ENCODE measurements around the gene CHRNB2. TPM values are rescaled to one million over a fixed set of nuclear protein-coding genes. Genes with fewer than 3 reads are reported as not detected.
A peak's percentile ranks its signal among the peaks of the same experiment; 100 is the strongest.

CHRNB2 gene
- total and polyA plus RNA-seq, 9 of the 15 experiments (the other 6 are each of a cell fraction or from before 2014, with no cell fraction given): 0.01 TPM; not detected in 8

DNA sequence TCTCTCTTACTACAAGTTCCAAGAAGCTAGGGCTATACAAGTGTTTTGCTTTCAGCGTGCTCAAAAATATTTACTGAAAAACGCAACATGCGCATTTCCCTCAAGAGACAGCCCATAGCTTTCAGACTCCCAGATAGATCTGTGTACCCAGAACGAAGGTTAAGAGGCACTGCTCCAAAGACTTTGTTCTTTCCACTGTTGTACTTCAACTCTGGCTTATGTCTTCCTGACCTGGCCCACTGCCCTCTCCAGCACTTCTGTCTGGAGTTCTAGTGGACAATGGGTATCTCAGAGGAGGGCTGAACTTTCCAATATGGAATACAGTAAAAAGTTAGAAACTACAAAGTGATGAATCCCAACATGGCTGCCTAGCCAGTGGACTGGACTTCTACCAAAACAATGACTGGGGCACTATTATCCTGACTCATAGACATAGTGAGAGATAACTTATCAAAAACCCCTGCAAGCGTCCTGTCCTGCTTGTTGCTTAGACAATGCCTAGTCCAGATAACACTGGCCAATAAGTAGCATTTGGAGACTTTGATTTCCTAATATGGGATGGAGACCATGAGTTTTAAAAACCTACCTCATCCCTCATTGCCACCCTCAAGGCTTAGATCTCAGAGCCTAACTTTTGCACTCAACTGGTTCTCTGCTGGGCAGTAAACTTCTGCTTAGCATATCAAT lies 49.2 kb downstream of the CHRNB2 start (continued):
- TF ChIP-seq, protein P1, sequence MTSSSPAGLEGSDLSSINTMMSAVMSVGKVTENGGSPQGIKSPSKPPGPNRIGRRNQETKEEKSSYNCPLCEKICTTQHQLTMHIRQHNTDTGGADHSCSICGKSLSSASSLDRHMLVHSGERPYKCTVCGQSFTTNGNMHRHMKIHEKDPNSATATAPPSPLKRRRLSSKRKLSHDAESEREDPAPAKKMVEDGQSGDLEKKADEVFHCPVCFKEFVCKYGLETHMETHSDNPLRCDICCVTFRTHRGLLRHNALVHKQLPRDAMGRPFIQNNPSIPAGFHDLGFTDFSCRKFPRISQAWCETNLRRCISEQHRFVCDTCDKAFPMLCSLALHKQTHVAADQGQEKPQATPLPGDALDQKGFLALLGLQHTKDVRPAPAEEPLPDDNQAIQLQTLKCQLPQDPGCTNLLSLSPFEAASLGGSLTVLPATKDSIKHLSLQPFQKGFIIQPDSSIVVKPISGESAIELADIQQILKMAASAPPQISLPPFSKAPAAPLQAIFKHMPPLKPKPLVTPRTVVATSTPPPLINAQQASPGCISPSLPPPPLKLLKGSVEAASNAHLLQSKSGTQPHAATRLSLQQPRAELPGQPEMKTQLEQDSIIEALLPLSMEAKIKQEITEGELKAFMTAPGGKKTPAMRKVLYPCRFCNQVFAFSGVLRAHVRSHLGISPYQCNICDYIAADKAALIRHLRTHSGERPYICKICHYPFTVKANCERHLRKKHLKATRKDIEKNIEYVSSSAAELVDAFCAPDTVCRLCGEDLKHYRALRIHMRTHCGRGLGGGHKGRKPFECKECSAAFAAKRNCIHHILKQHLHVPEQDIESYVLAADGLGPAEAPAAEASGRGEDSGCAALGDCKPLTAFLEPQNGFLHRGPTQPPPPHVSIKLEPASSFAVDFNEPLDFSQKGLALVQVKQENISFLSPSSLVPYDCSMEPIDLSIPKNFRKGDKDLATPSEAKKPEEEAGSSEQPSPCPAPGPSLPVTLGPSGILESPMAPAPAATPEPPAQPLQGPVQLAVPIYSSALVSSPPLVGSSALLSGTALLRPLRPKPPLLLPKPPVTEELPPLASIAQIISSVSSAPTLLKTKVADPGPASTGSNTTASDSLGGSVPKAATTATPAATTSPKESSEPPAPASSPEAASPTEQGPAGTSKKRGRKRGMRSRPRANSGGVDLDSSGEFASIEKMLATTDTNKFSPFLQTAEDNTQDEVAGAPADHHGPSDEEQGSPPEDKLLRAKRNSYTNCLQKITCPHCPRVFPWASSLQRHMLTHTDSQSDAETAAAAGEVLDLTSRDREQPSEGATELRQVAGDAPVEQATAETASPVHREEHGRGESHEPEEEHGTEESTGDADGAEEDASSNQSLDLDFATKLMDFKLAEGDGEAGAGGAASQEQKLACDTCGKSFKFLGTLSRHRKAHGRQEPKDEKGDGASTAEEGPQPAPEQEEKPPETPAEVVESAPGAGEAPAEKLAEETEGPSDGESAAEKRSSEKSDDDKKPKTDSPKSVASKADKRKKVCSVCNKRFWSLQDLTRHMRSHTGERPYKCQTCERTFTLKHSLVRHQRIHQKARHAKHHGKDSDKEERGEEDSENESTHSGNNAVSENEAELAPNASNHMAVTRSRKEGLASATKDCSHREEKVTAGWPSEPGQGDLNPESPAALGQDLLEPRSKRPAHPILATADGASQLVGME (CRISPR knock-in tag; IDR thresholded peaks at IDR 0.05): no peak
- peak; percentile 51; the same call in 1 of the 2 replicates for TF ChIP-seq BACH1 (tag; IDR thresholded peaks at IDR 0.05)
- TF ChIP-seq SRF (CRISPR knock-in tag; IDR thresholded peaks at IDR 0.05): peak; percentile 54 to 94; a peak in 3 of 4 replicates
- TF ChIP-seq TSHZ1 (CRISPR knock-in tag; IDR thresholded peaks at IDR 0.05): no peak
- TF ChIP-seq EGR1 (conservative IDR thresholded peaks at IDR 0.05): no peak
- TF ChIP-seq ELK1 (CRISPR knock-in tag; IDR thresholded peaks at IDR 0.05): no peak
- peak; percentile 53 for TF ChIP-seq EP300 (IDR thresholded peaks at IDR 0.05; ENCODE audit: low read length)
- TF ChIP-seq HNRNPK (IDR thresholded peaks at IDR 0.05; ENCODE audit: low read depth, low read length, poor library complexity, severe bottlenecking): no peak
- no peak for TF ChIP-seq GABPB2 (CRISPR knock-in tag; conservative IDR thresholded peaks at IDR 0.05)
- TF ChIP-seq KAT8 (IDR thresholded peaks at IDR 0.05; ENCODE audit: low read depth): no peak
- no peak for TF ChIP-seq NR2F6 (CRISPR knock-in tag; IDR thresholded peaks at IDR 0.05)
- TF ChIP-seq POLR2A (conservative IDR thresholded peaks at IDR 0.05): no peak
- TF ChIP-seq PREB (CRISPR knock-in tag; IDR thresholded peaks at IDR 0.05): no peak
- TF ChIP-seq THRAP3 (IDR thresholded peaks at IDR 0.05; ENCODE audit: borderline replicate concordance): no peak
- no peak for TF ChIP-seq NBN (IDR thresholded peaks at IDR 0.05; ENCODE audit: low read depth)
